Activated CD4-positive, alpha-beta T cell treated with anti-CD3 and anti-CD28 coated beads for 36 hours (primary cell): ENCODE data around the gene VPREB1. TPM values are rescaled to one million over a fixed set of nuclear protein-coding genes. Genes with fewer than 3 reads are reported as not detected.
"Not testable (repeated sequence)": the region's sequence is repeated elsewhere in the genome, so short reads cannot be mapped to it uniquely, and the experiment has no call there.

ENCODE experiments used
- ATAC-seq: fragments of 200-7000 bp; cut with Tn5 transposase; one replicate; pipeline ENCODE4 v1.10.0; 2021; ENCODE audit warnings: mild to moderate bottlenecking, moderate library complexity
- CTCF ChIA-PET: fragments of 350-600 bp; sonication (Branson Sonifier 250); formaldehyde crosslinking; loops from one replicate; lab custom pipeline; 2021; ENCODE audit warnings: antibody characterized with exemption; lab: Charles Lee
- POLR2A ChIA-PET: fragments of 350-600 bp; sonication (Branson Sonifier 250); formaldehyde crosslinking; loops from one replicate; lab custom pipeline; 2021; ENCODE audit warnings: antibody characterized with exemption, inconsistent platforms; lab: Charles Lee
- DNase-seq: peaks from one replicate; pipeline ENCODE4 v3.0.0-alpha.2; 2020
- H3K27ac Mint-ChIP-seq: one replicate; pipeline ENCODE4 v1.8.0; 2021; ENCODE audit warnings: mixed read lengths
- H3K27me3 Mint-ChIP-seq: one replicate; pipeline ENCODE4 v1.8.0; 2021; ENCODE audit warnings: mixed read lengths
- H3K36me3 Mint-ChIP-seq: one replicate; pipeline ENCODE4 v1.8.0; 2021; ENCODE audit warnings: low read depth, mixed read lengths
- H3K4me1 Mint-ChIP-seq: one replicate; pipeline ENCODE4 v1.8.0; 2021; ENCODE audit warnings: mixed read lengths
- H3K4me3 Mint-ChIP-seq: one replicate; pipeline ENCODE4 v1.8.0; 2021; ENCODE audit warnings: mild to moderate bottlenecking, moderate library complexity, mixed read lengths
- H3K9me3 Mint-ChIP-seq: one replicate; pipeline ENCODE4 v1.8.0; 2021; ENCODE audit warnings: low read depth, mixed read lengths
- intact Hi-C, 2 experiments: fragments of 100-400 bp; cut with DNase I in 1 of 2; cut with micrococcal nuclease in 1 of 2; formaldehyde crosslinking; loops; one replicate each; pipeline versions ENCODE4 v1.14.2 to v1.15.1; 2022 to 2024; cut with DNase I, micrococcal nuclease
- total RNA-seq, 2 experiments: library from RNA; stranded (reverse); gene quantifications; one replicate each; pipeline ENCODE4 v1.2.3, GENCODE V29; 2021

VPREB1 gene
- total RNA-seq, 2 experiments from 2014 or later = not detected

DNA sequence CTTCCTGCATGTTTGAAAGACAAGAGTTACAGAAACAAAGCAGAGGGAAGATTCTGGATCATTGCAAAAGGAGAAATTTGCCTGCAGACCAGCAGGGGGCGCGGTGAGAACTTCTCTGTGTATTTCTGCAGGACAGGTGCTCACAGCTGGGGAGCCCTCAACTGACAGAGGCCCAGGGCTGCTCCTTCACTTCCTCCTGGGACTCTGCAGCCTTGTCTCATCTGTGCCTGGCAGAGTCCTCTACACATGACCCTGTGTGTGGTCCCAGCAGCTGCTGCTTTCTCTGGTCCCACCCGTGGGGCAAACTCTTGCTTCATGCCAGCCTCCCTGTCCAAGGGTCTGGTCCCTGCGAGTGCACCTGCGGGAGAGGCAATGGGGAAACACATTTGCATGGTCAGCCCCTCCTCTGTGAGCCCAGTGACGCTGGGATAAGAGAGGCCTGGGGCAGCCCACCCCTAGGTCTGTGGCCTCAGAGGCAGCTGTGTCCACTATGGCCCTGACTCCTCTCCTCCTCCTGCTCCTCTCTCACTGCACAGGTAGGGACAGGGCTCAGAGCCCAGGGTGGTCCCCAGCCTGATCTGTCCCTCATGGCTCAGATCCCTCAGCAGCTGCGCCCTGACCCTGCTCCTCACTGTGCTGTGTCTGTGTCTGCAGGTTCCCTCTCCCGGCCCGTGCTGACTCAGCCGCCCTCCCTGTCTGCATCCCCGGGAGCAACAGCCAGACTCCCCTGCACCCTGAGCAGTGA is 43.2 kb upstream of the VPREB1 start:
- ChIA-PET CTCF (interaction anchor here (0.6 to 16.0 kb wide), 20 partner anchors 9 to 202 kb away, joined by 3 to 313 read pairs (median 4); partner anchors contain the start of gene VPREB1), POLR2A (interaction anchor here (0.8 to 1.0 kb wide), 2 partner anchors 9 to 34 kb away, joined by 3 read pairs; no protein-coding TSS in a partner anchor)
- no peaks in the 10 kb centered on the region for H3K36me3 Mint-ChIP-seq
- H3K4me1 Mint-ChIP-seq = no peaks in the 10 kb centered on the region
- H3K4me3 Mint-ChIP-seq = no peak overlapping the region
- H3K27ac Mint-ChIP-seq = no peak overlapping the region
- intact Hi-C loops = loop anchor here in 1 of 2 experiments (10.0 kb wide), 1 partner anchor 123 kb away; no protein-coding TSS in a partner anchor
- no peaks in the 10 kb centered on the region for H3K9me3 Mint-ChIP-seq
- H3K27me3 Mint-ChIP-seq = peaks cover 2% of the 10 kb centered on the region
- DNase-seq (peak; percentile 86), ATAC-seq (peak; percentile 77)

- Mint-ChIP-seq H3K36me3 (no peaks in the 10 kb centered on the region), H3K4me3 (no peak overlapping the region), H3K27ac (no peak overlapping the region), H3K27me3 (peaks cover 2% of the 10 kb centered on the region), H3K4me1 (no peaks in the 10 kb centered on the region), H3K9me3 (no peaks in the 10 kb centered on the region)
- POLR2A ChIA-PET = interaction anchor here (0.8 kb wide), 1 partner anchor 34 kb away, joined by 3 read pairs; no protein-coding TSS in a partner anchor
- DNase-seq (no peak), ATAC-seq (no peak)
- intact Hi-C loops = loop anchor here in 1 of 2 experiments (10.0 kb wide), 1 partner anchor 123 kb away; no protein-coding TSS in a partner anchor
- CTCF ChIA-PET = interaction anchor here (0.8 to 16.0 kb wide), 14 partner anchors 9 to 229 kb away, joined by 3 to 313 read pairs (median 4); partner anchors contain the start of gene VPREB1
Observed at GRCh38 chr22:22201930-22202343, 42.6 kb upstream of the VPREB1 start.

GRCh38 chr22:22203048-22203971 is 41.3 kb upstream of the VPREB1 start:
- ATAC-seq (no peak), DNase-seq (no peak)
- no peaks in the 10 kb centered on the region for H3K9me3 Mint-ChIP-seq
- H3K4me3 Mint-ChIP-seq = no peak overlapping the region
- peaks cover 2% of the 10 kb centered on the region for H3K27me3 Mint-ChIP-seq
- peaks cover 9% of the 10 kb centered on the region for H3K4me1 Mint-ChIP-seq
- no peaks in the 10 kb centered on the region for H3K36me3 Mint-ChIP-seq
- intact Hi-C loops = loop anchor here in 1 of 2 experiments (10.0 kb wide), 1 partner anchor 121 kb away; no protein-coding TSS in a partner anchor
- no peak overlapping the region for H3K27ac Mint-ChIP-seq
- CTCF ChIA-PET = interaction anchor here (1.0 to 16.0 kb wide), 4 partner anchors 11 to 46 kb away, joined by 3 to 313 read pairs (median 9); partner anchors contain the start of gene VPREB1
- POLR2A ChIA-PET = no interaction called here

GRCh38 chr22:22207845-22208564 is 36.6 kb upstream of the VPREB1 start:
- CTCF ChIA-PET = interaction anchor here (0.6 to 16.0 kb wide), 18 partner anchors 11 to 1103 kb away, joined by 3 to 313 read pairs (median 4); partner anchors contain the start of genes VPREB1 and ZNF280B
- DNase-seq = peak; percentile 93

GRCh38 chr22:22208652-22209051 is 35.9 kb upstream of the VPREB1 start:
- ATAC-seq (no peak), DNase-seq (no peak)
- no peaks in the 10 kb centered on the region for H3K36me3 Mint-ChIP-seq
- peaks cover 38% of the 10 kb centered on the region for H3K4me1 Mint-ChIP-seq
- ChIA-PET POLR2A (no interaction called here), CTCF (interaction anchor here (1.0 to 16.0 kb wide), 11 partner anchors 11 to 141 kb away, joined by 3 to 313 read pairs (median 4); partner anchors contain the start of gene VPREB1)
- no peaks in the 10 kb centered on the region for H3K27me3 Mint-ChIP-seq
- H3K9me3 Mint-ChIP-seq = no peaks in the 10 kb centered on the region
- no peak overlapping the region for H3K4me3 Mint-ChIP-seq
- H3K27ac Mint-ChIP-seq = peak overlapping the region; percentile 61
- intact Hi-C loops = loop anchor here (1.0 to 10.0 kb wide), 3 partner anchors 27 to 134 kb away; no protein-coding TSS in a partner anchor

More at GRCh38 chr22:22207845-22208564, 36.6 kb upstream of the VPREB1 start:
- intact Hi-C loops = loop anchor here (1.0 to 10.0 kb wide), 3 partner anchors 27 to 134 kb away; no protein-coding TSS in a partner anchor
- Mint-ChIP-seq H3K27ac (peak overlapping the region; percentile 66), H3K27me3 (no peaks in the 10 kb centered on the region), H3K9me3 (no peaks in the 10 kb centered on the region), H3K36me3 (no peaks in the 10 kb centered on the region), H3K4me1 (peaks cover 38% of the 10 kb centered on the region), H3K4me3 (no peak overlapping the region)
- peak; percentile 60 for ATAC-seq
- POLR2A ChIA-PET = no interaction called here

DNA sequence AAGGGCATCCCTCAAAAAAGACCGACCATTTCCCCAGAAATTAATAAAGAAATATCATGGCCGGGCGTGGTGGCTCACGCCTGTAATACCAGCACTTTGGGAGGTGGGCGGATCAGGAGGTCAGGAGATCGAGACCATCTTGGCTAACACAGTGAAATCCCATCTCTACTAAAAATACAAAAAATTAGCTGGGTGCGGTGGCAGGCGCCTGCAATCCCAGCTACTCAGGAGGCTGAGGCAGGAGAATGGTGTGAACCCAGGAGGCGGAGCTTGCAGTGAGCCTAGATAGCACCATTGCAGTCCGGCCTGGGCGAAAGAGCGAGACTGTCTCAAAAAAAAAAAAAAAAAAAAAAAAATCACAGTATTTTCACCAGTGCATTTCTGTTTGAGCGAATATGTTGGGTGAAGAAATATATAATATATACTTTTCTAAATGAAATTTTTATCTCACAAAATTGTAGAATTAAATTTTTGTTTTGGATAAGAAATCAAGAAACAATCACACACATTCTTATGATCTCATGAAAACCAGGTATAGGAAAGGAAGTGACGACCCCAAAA is 35.4 kb upstream of the VPREB1 start:
- Mint-ChIP-seq H3K4me1 (peaks cover 38% of the 10 kb centered on the region), H3K27ac (peak overlapping the region; percentile 63)
- intact Hi-C loops = loop anchor here (5.0 to 10.0 kb wide), 2 partner anchors 116 to 133 kb away; no protein-coding TSS in a partner anchor
- ATAC-seq, POLR2A ChIA-PET, H3K27me3 Mint-ChIP-seq, H3K9me3 Mint-ChIP-seq, H3K36me3 Mint-ChIP-seq, DNase-seq, H3K4me3 Mint-ChIP-seq: not testable (repeated sequence)
- CTCF ChIA-PET = interaction anchor here (1.3 to 16.0 kb wide), 9 partner anchors 10 to 134 kb away, joined by 3 to 313 read pairs (median 4); partner anchors contain the start of gene VPREB1

GRCh38 chr22:22210375-22210774 is 34.2 kb upstream of the VPREB1 start:
- peaks cover 38% of the 10 kb centered on the region for H3K4me1 Mint-ChIP-seq
- POLR2A ChIA-PET = interaction anchor here (1.1 kb wide), 1 partner anchor 9 kb away, joined by 3 read pairs; no protein-coding TSS in a partner anchor
- no peaks in the 10 kb centered on the region for H3K27me3 Mint-ChIP-seq
- H3K9me3 Mint-ChIP-seq = no peaks in the 10 kb centered on the region
- intact Hi-C loops = loop anchor here in 1 of 2 experiments (1.0 to 5.0 kb wide), 3 partner anchors 88 to 343 kb away; partner anchors contain the start of genes MAPK1 and ZNF280B
- no peaks in the 10 kb centered on the region for H3K36me3 Mint-ChIP-seq
- CTCF ChIA-PET = interaction anchor here (0.6 to 16.0 kb wide), 11 partner anchors 9 to 377 kb away, joined by 3 to 313 read pairs (median 5); partner anchors contain the start of gene VPREB1
- H3K27ac Mint-ChIP-seq = peak overlapping the region; percentile 97
- peak overlapping the region; percentile 36 for H3K4me3 Mint-ChIP-seq
- DNase-seq (peak; percentile 84), ATAC-seq (peak; percentile 92)

GRCh38 chr22:22210889-22211833 is 33.4 kb upstream of the VPREB1 start:
- H3K4me1 Mint-ChIP-seq = peaks cover 45% of the 10 kb centered on the region
- H3K9me3 Mint-ChIP-seq = no peaks in the 10 kb centered on the region
- no peak for DNase-seq
- H3K36me3 Mint-ChIP-seq = no peaks in the 10 kb centered on the region
- peak overlapping the region; percentile 36 for H3K4me3 Mint-ChIP-seq
- H3K27ac Mint-ChIP-seq = peak overlapping the region; percentile 97
- CTCF ChIA-PET = interaction anchor here (0.6 to 16.0 kb wide), 11 partner anchors 10 to 376 kb away, joined by 3 to 313 read pairs (median 5); partner anchors contain the start of gene VPREB1
- no peaks in the 10 kb centered on the region for H3K27me3 Mint-ChIP-seq
- peak; percentile 43 for ATAC-seq
- POLR2A ChIA-PET = interaction anchor here (1.1 kb wide), 1 partner anchor 10 kb away, joined by 3 read pairs; no protein-coding TSS in a partner anchor
- intact Hi-C loops = loop anchor here in 1 of 2 experiments (1.0 to 5.0 kb wide), 3 partner anchors 87 to 344 kb away; partner anchors contain the start of genes MAPK1 and ZNF280B

GRCh38 chr22:22213231-22213630 is 31.4 kb upstream of the VPREB1 start:
- Mint-ChIP-seq H3K4me3 (no peak overlapping the region), H3K4me1 (peaks cover 37% of the 10 kb centered on the region), H3K27ac (no peak overlapping the region), H3K36me3 (no peaks in the 10 kb centered on the region), H3K27me3 (no peaks in the 10 kb centered on the region), H3K9me3 (no peaks in the 10 kb centered on the region)
- DNase-seq (no peak), ATAC-seq (no peak)
- intact Hi-C loops = loop anchor here in 1 of 2 experiments (5.0 kb wide), 2 partner anchors 294 to 346 kb away; partner anchors contain the start of genes MAPK1 and ZNF280B
- ChIA-PET CTCF (interaction anchor here (1.0 to 16.0 kb wide), 3 partner anchors 11 to 24 kb away, joined by 4 to 313 read pairs (median 13); partner anchors contain the start of gene VPREB1), POLR2A (no interaction called here)
